Measurements from ENCODE around the gene GRK5. TPM values are rescaled to one million over a fixed set of nuclear protein-coding genes. Genes with fewer than 3 reads are reported as not detected.

Gene GRK5
- total RNA-seq, 1 experiment from 2014 or later, result 4.5 TPM

- Histone ChIP-seq H3K9me3 (ENCODE audit: low read length) (no peaks in the 10 kb centered on the region), H3K27me3 (ENCODE audit: low read length) (no peaks in the 10 kb centered on the region), H3K79me2 (ENCODE audit: low read length) (no peaks in the 10 kb centered on the region), H3K9me2 (replicated peaks; ENCODE audit: low read length) (no peaks in the 10 kb centered on the region), H3K4me1 (ENCODE audit: insufficient read depth, low read length) (no peaks in the 10 kb centered on the region), H4K20me1 (ENCODE audit: low read length) (no peaks in the 10 kb centered on the region), H3F3A (ENCODE audit: low read length, unreplicated experiment) (no peaks in the 10 kb centered on the region), H3K27ac (ENCODE audit: low read length) (no peak overlapping the region), H3K36me3 (ENCODE audit: low read depth, low read length) (no peaks in the 10 kb centered on the region), H2AFZ (ENCODE audit: low read length) (no peak overlapping the region), H3K4me3 (ENCODE audit: low read length) (no peak overlapping the region), H3K9ac (ENCODE audit: low read length) (no peak overlapping the region), H3K4me2 (ENCODE audit: low read length) (no peak overlapping the region)
- intact Hi-C loops (cut with micrococcal nuclease), result no loop called here
- no peak for DNase-seq
- ChIA-PET POLR2A (ENCODE audit: unreplicated experiment) (no interaction called here), CTCF (no interaction called here)
- ATAC-seq, result no peak
- no peak for TF ChIP-seq CTCF (conservative IDR thresholded peaks at IDR 0.05; ENCODE audit: low read depth, low read length)
- no peak for TF ChIP-seq EZH2 (IDR thresholded peaks at IDR 0.05; ENCODE audit: low read length, unreplicated experiment)
- no peak for TF ChIP-seq EZH2phosphoT487 (IDR thresholded peaks at IDR 0.05; ENCODE audit: borderline replicate concordance, low read length)
- no TSS peak for BruUV-seq (replicated peaks)
Measured at GRCh38 chr10:119340893-119341458, 133.6 kb downstream of the GRK5 start.

- no peaks in the 10 kb centered on the region for H3K36me3 ChIP-seq (ENCODE audit: low read depth, low read length)
- ChIA-PET CTCF (no interaction called here), POLR2A (ENCODE audit: unreplicated experiment) (no interaction called here)
- no peaks in the 10 kb centered on the region for H3K79me2 ChIP-seq (ENCODE audit: low read length)
- no peak for TF ChIP-seq CTCF (conservative IDR thresholded peaks at IDR 0.05; ENCODE audit: low read depth, low read length)
- TF ChIP-seq EZH2 (IDR thresholded peaks at IDR 0.05; ENCODE audit: low read length, unreplicated experiment), result no peak
- no peak for TF ChIP-seq EZH2phosphoT487 (IDR thresholded peaks at IDR 0.05; ENCODE audit: borderline replicate concordance, low read length)
- H3K27ac ChIP-seq (ENCODE audit: low read length), result no peak overlapping the region
- no peak overlapping the region for H3K4me2 ChIP-seq (ENCODE audit: low read length)
- no peaks in the 10 kb centered on the region for H3K27me3 ChIP-seq (ENCODE audit: low read length)
- no peaks in the 10 kb centered on the region for H3K4me1 ChIP-seq (ENCODE audit: insufficient read depth, low read length)
- no peaks in the 10 kb centered on the region for H3F3A ChIP-seq (ENCODE audit: low read length, unreplicated experiment)
- intact Hi-C loops (cut with micrococcal nuclease), result no loop called here
- H3K9me3 ChIP-seq (ENCODE audit: low read length), result no peaks in the 10 kb centered on the region
- DNase-seq (peak; percentile 39), ATAC-seq (peak; percentile 71)
- H2AFZ ChIP-seq (ENCODE audit: low read length), result no peak overlapping the region
- no peaks in the 10 kb centered on the region for H3K9me2 ChIP-seq (replicated peaks; ENCODE audit: low read length)
- no peak overlapping the region for H3K9ac ChIP-seq (ENCODE audit: low read length)
- no peaks in the 10 kb centered on the region for H4K20me1 ChIP-seq (ENCODE audit: low read length)
- no TSS peak for BruUV-seq (replicated peaks)
- no peak overlapping the region for H3K4me3 ChIP-seq (ENCODE audit: low read length)
Measured at GRCh38 chr10:119341459-119342301, 134.3 kb downstream of the GRK5 start.

- Histone ChIP-seq H3K9ac (ENCODE audit: low read length) (no peak overlapping the region), H3K4me1 (ENCODE audit: insufficient read depth, low read length) (no peaks in the 10 kb centered on the region), H3K79me2 (ENCODE audit: low read length) (no peaks in the 10 kb centered on the region), H3K27ac (ENCODE audit: low read length) (no peak overlapping the region), H4K20me1 (ENCODE audit: low read length) (no peaks in the 10 kb centered on the region), H2AFZ (ENCODE audit: low read length) (no peak overlapping the region), H3K27me3 (ENCODE audit: low read length) (no peaks in the 10 kb centered on the region), H3K36me3 (ENCODE audit: low read depth, low read length) (no peaks in the 10 kb centered on the region), H3K9me2 (replicated peaks; ENCODE audit: low read length) (no peaks in the 10 kb centered on the region), H3K4me3 (ENCODE audit: low read length) (no peak overlapping the region), H3F3A (ENCODE audit: low read length, unreplicated experiment) (no peaks in the 10 kb centered on the region), H3K4me2 (ENCODE audit: low read length) (no peak overlapping the region), H3K9me3 (ENCODE audit: low read length) (no peaks in the 10 kb centered on the region)
- DNase-seq (no peak), ATAC-seq (no peak)
- CTCF ChIA-PET, result no interaction called here
- no TSS peak for BruUV-seq (replicated peaks)
- TF ChIP-seq EZH2phosphoT487 (IDR thresholded peaks at IDR 0.05; ENCODE audit: borderline replicate concordance, low read length) (no peak), EZH2 (IDR thresholded peaks at IDR 0.05; ENCODE audit: low read length, unreplicated experiment) (no peak)
- POLR2A ChIA-PET (ENCODE audit: unreplicated experiment), result no interaction called here
- intact Hi-C loops (cut with micrococcal nuclease), result no loop called here
Measured at GRCh38 chr10:119342335-119342734, 135.0 kb downstream of the GRK5 start.
